Body of pancreas (tissue), 4 donors: ENCODE data around the gene ZNF512B. TPM values are rescaled to one million over a fixed set of nuclear protein-coding genes. Genes with fewer than 3 reads are reported as not detected.

ENCODE experiments used
- ATAC-seq: fragments of 150-250 bp; one replicate; pipeline ENCODE4 v1.9.1; 2016
- DNase-seq, 4 donors: peaks; one replicate each; pipeline ENCODE4 v3.0.0-alpha.2; 2019
- H3K27ac ChIP-seq, 4 donors: fragments of 200-600 bp; sonication (generic); 1 replicate in 3 of 4; 2 replicates in 1 of 4; pipeline versions ENCODE4 v1.5.1 to v1.6.1; 2016 to 2019; ENCODE audit warnings: mild to moderate bottlenecking in 1 of 4, mixed read lengths in 1 of 4, moderate library complexity in 1 of 4
- H3K27me3 ChIP-seq, 2 donors: fragments of 200-600 bp; sonication (generic); one replicate each; pipeline ENCODE4 v1.6.0; 2016; ENCODE audit warnings: mild to moderate bottlenecking in 1 of 2
- H3K36me3 ChIP-seq, 2 donors: fragments of 200-600 bp; sonication (generic); replicated peaks in 1 of 2; 2 replicates each; pipeline ENCODE4 v1.5.1; 2016; ENCODE audit warnings: low read depth in 2 of 2; ENCODE audit not compliant: insufficient read depth in 1 of 2
- H3K4me1 ChIP-seq: fragments of 200-600 bp; sonication (generic); one replicate; pipeline ENCODE4 v1.6.0; 2016
- H3K4me3 ChIP-seq, 2 donors: fragments of 200-600 bp; sonication (generic); 1 replicate in 1 of 2; 2 replicates in 1 of 2; pipeline ENCODE4 v1.5.1; 2016 to 2019
- H3K9me3 ChIP-seq, 3 donors: fragments of 200-600 bp; sonication (generic); 1 replicate in 2 of 3; 2 replicates in 1 of 3; pipeline ENCODE4 v1.5.1; 2016
- POLR2A ChIP-seq, 3 donors: fragments of 450-650 bp; IDR thresholded peaks; one replicate each; pipeline ENCODE4 v1.6.1; 2016; ENCODE audit warnings: antibody characterized with exemption in 3 of 3, mild to moderate bottlenecking in 2 of 3
- WGBS, 2 donors: methylation state at CpG; one replicate each; pipeline ENCODE4 v1.1.5; 2017; 5-methylcytosine and 5-hydroxymethylcytosine counted together
- intact Hi-C: fragments of 100-400 bp; cut with DNase I; formaldehyde crosslinking; loops from one replicate; pipeline ENCODE4 v1.15.1; 2023
- total RNA-seq, 2 donors: library from RNA; depleted of rRNA; stranded (reverse); fragments of >200 nt; gene quantifications; one replicate each; pipeline ENCODE4 v1.1.0, GENCODE V29; 2016
- TF ChIP-seq, protein P1 (sequence below), 7 experiments: fragments of 450-650 bp in 4 of 7; fragments of 200-600 bp in 3 of 7; sonication (generic) in 3 of 7; IDR thresholded peaks; one replicate each; pipeline ENCODE4 v1.5.1; 2016 to 2019; ENCODE audit warnings: antibody characterized with exemption in 7 of 7

ZNF512B gene
- total RNA-seq, 2 donors from 2014 or later: 8.0 to 12.5 TPM

DNA sequence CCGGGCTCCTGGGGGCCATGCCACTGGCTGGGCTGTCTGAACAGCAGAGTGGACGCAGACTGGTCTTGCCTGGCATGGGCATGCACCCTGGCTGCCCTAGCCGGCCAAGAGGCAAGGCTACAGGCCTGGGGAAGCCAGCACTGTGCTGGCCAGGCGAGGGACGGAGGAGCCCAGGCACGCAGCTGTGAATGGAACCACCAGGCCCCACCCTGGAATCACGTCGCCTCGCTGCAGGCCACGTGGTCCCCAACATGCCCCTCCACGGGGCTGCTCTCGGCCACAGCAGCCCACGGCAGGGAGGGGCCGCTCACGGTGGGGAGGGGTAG lies 17.6 kb downstream of the ZNF512B start:
- 80 to 100% methylated on average over 1 to 13 of the region's 15 CpGs for WGBS, 2 donors
- Histone ChIP-seq H3K9me3 (no peaks in the 10 kb centered on the region), H3K4me1 (peaks cover 88% of the 10 kb centered on the region), H3K27ac (peak overlapping the region in 1 of 4 donors; percentile 32), H3K27me3 (no peaks in the 10 kb centered on the region), H3K4me3 (no peak overlapping the region), H3K36me3 (no peaks in the 10 kb centered on the region)
- no peak for DNase-seq
- no peak for ATAC-seq
- no peak for TF ChIP-seq POLR2A (IDR thresholded peaks at IDR 0.05)
- TF ChIP-seq, protein P1, sequence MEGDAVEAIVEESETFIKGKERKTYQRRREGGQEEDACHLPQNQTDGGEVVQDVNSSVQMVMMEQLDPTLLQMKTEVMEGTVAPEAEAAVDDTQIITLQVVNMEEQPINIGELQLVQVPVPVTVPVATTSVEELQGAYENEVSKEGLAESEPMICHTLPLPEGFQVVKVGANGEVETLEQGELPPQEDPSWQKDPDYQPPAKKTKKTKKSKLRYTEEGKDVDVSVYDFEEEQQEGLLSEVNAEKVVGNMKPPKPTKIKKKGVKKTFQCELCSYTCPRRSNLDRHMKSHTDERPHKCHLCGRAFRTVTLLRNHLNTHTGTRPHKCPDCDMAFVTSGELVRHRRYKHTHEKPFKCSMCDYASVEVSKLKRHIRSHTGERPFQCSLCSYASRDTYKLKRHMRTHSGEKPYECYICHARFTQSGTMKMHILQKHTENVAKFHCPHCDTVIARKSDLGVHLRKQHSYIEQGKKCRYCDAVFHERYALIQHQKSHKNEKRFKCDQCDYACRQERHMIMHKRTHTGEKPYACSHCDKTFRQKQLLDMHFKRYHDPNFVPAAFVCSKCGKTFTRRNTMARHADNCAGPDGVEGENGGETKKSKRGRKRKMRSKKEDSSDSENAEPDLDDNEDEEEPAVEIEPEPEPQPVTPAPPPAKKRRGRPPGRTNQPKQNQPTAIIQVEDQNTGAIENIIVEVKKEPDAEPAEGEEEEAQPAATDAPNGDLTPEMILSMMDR (IDR thresholded peaks at IDR 0.05): no peak
- intact Hi-C loops: no loop called here

DNA sequence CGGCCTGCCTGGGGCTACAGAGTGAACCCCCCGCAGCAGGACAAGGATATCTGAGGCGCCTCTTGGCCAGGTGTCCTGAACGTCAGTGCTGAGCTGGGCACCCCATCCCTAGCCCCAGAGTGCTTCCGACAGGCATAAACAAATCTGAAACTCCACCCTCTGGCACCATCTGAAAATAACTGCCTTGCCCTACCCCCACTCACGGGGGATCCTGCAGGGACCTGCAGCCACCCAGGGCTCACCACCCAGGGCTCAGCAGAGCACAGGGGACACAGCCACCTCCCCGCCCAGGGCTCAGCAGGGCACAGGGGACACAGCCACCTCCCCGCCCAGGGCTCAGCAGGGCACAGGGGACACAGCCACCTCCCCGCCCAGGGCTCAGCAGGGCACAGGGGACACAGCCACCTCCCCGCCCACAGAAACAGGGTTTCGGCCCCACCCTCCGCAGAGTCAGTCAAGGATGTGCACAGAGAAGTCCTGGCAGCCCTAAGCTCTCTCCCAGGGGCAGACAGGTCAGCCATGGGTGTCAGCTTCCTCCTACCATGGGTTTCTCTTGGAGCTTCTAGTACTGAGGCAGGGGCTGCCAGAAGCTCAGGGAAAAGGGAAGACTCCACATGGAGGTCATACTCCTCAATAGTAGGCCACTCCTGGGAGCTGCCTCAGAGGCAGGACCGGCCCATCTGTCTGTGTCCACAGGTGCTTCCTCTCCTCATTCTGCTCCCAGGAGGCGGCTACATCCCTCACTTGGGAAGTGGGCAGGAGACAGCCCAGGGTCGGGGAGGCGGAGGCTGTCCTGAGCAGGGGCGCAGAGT lies 18.1 kb downstream of the ZNF512B start:
- WGBS, 2 donors: 61 to 72% methylated on average over 10 to 11 of the region's 17 CpGs
- Histone ChIP-seq H3K27me3 (no peaks in the 10 kb centered on the region), H3K36me3 (no peaks in the 10 kb centered on the region), H3K9me3 (no peaks in the 10 kb centered on the region), H3K4me1 (peaks cover 86% of the 10 kb centered on the region), H3K4me3 (no peak overlapping the region), H3K27ac (peak overlapping the region in 2 of 4 donors; percentile 79 to 92)
- ATAC-seq: no peak
- TF ChIP-seq POLR2A (IDR thresholded peaks at IDR 0.05): no peak
- TF ChIP-seq, protein P1 (IDR thresholded peaks at IDR 0.05): no peak
- no peak for DNase-seq
- intact Hi-C loops: no loop called here

DNA sequence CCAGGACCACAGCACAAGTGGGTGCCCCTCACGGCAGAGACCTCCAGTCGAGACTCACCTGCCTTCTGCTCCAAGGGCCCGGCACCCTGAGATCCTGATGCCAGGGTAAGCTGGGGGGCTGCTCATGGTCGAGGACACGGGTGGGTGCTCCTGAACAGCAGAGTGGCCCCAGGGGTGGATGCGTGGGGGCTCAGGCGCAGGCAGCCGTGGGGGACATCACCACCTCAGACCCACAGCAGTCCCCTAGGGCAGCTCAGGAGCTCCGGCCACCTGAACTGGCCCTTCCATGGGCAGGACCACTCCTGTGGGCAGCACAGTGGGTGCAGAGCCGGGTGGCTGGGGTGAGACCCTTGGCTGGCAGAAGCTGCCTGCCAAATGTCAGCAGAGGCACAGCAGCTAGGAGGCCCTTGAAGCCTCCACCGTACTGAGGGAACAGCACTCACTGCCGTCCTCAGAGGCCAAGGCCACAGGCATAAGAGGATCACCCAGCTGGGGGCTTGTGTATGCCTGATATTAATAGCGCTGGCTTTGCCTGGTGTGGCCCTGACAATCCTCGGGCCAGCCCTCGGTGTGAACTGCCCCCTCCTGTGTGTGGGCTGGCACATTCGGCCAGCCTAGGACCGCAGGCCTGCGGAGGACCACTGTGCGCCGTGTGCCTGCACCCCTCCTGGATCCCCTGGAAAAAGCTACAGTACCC lies 18.9 kb downstream of the ZNF512B start:
- peaks cover 85% of the 10 kb centered on the region for H3K4me1 ChIP-seq
- TF ChIP-seq, protein P1 (IDR thresholded peaks at IDR 0.05): no peak
- TF ChIP-seq POLR2A (IDR thresholded peaks at IDR 0.05): no peak
- no peak for ATAC-seq
- no peaks in the 10 kb centered on the region for H3K36me3 ChIP-seq
- no peaks in the 10 kb centered on the region for H3K27me3 ChIP-seq
- H3K27ac ChIP-seq: peak overlapping the region in 2 of 4 donors; percentile 79 to 92
- no peak overlapping the region for H3K4me3 ChIP-seq
- intact Hi-C loops: no loop called here
- no peak for DNase-seq
- no peaks in the 10 kb centered on the region for H3K9me3 ChIP-seq
- WGBS, 2 donors: 56% methylated on average over 18 of the region's 20 CpGs; no CpG with 5 or more reads in 1 of the 2 donors

DNA sequence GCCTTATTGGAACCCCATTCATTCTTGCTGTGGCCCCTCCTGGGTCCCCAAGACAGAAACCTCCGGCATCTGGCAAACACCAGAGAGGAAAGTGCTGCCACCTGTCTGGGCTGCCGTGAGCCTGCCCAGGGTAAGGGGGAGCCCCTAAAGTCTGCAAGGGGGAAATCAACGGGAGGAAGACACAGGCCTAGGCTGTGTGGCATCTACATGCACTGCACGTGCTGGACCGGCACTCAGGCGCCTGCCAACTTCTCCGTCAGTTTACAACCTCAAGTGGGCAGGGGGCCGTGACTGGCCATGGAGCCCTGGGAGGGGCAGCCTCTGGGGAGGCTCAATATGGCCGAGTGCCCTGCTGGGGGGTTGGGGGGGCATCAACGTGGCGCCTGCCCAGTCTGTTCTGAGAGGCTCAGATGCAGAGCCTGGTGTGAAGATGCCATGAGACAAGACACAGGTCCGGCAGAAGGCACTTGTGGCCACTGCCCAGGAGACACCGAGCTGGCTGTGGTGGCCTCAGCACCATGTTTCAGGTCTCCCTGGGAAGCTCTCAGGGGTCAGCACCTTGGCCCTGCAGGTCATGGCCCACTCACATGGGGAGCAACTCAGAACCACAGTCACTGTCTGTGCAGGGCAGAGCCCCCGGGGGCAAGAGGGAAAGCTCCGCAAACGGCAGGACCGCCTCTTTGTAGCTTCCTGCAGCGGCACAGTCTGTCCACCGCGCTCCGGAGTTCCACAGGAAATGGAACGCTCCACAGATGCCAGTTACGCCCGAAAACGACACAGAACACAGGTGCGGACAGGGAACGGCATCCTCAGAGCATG lies 21.9 kb downstream of the ZNF512B start:
- H3K4me1 ChIP-seq: peaks cover 58% of the 10 kb centered on the region
- WGBS, 2 donors: 38 to 52% methylated on average over 22 to 25 of the region's 27 CpGs
- H3K27me3 ChIP-seq: no peaks in the 10 kb centered on the region
- TF ChIP-seq, protein P1 (IDR thresholded peaks at IDR 0.05): no peak
- no peak for TF ChIP-seq POLR2A (IDR thresholded peaks at IDR 0.05)
- no peak for ATAC-seq
- peaks cover 0 to 20% of the 10 kb centered on the region in 2 donors for H3K36me3 ChIP-seq
- no peak overlapping the region for H3K4me3 ChIP-seq
- intact Hi-C loops: no loop called here
- no peaks in the 10 kb centered on the region for H3K9me3 ChIP-seq
- peak overlapping the region in 2 of 4 donors; percentile 79 to 92 for H3K27ac ChIP-seq
- DNase-seq: peak in 1 of 4 donors; percentile 48
